MM.1S (cell line): ENCODE measurements around the gene VNN1.

Experiments
- DNase-seq: peaks from one replicate; pipeline ENCODE4 v3.0.0-alpha.2; 2015
- H2AFZ ChIP-seq: fragments of 300-600 bp; sonication (generic); 2 replicates; pipeline ENCODE4 v1.6.0; 2016; ENCODE audit warnings: antibody characterized with exemption, low read length
- H3F3A ChIP-seq: fragments of 300-600 bp; sonication (generic); 2 replicates; pipeline ENCODE4 v1.6.1; 2016; ENCODE audit warnings: mild to moderate bottlenecking, antibody characterized with exemption, low read length, moderate library complexity, mixed read lengths; ENCODE audit not compliant: insufficient read depth
- H3K27ac ChIP-seq: fragments of 300-600 bp; sonication (generic); 2 replicates; pipeline ENCODE4 v1.5.1; 2016; ENCODE audit warnings: mild to moderate bottlenecking, low read length
- H3K27me3 ChIP-seq: fragments of 300-600 bp; sonication (generic); replicated peaks from 2 replicates; pipeline ENCODE4 v1.6.0; 2016; ENCODE audit warnings: low read length; ENCODE audit not compliant: insufficient read depth
- H3K36me3 ChIP-seq: fragments of 300-600 bp; sonication (generic); replicated peaks from 2 replicates; pipeline ENCODE4 v1.6.1; 2016; ENCODE audit warnings: mild to moderate bottlenecking, low read length, mixed read lengths; ENCODE audit not compliant: insufficient read depth
- H3K4me1 ChIP-seq: fragments of 300-600 bp; sonication (generic); 2 replicates; pipeline ENCODE4 v1.6.1; 2016; ENCODE audit warnings: low read length, mixed read lengths
- H3K4me2 ChIP-seq: fragments of 300-600 bp; sonication (generic); 2 replicates; pipeline ENCODE4 v1.6.0; 2016; ENCODE audit warnings: low read depth, low read length
- H3K4me3 ChIP-seq: fragments of 300-600 bp; sonication (generic); 2 replicates; pipeline ENCODE4 v1.5.1; 2016; ENCODE audit warnings: low read length, mixed read lengths
- H3K79me2 ChIP-seq: fragments of 300-600 bp; sonication (generic); 2 replicates; pipeline ENCODE4 v1.6.1; 2016; ENCODE audit warnings: mixed run types, low read length, mixed read lengths
- H3K9ac ChIP-seq: fragments of 300-600 bp; sonication (generic); 2 replicates; pipeline ENCODE4 v1.6.1; 2016; ENCODE audit warnings: low read length, mixed read lengths
- H3K9me2 ChIP-seq: fragments of 300-600 bp; sonication (generic); replicated peaks from 2 replicates; pipeline ENCODE4 v1.6.1; 2016; ENCODE audit warnings: mild to moderate bottlenecking, low read length, mixed read lengths; ENCODE audit not compliant: insufficient read depth
- H3K9me3 ChIP-seq: fragments of 300-600 bp; sonication (generic); replicated peaks from 2 replicates; pipeline ENCODE4 v1.6.1; 2016; ENCODE audit warnings: mild to moderate bottlenecking, low read length, mixed read lengths; ENCODE audit not compliant: insufficient read depth
- H4K20me1 ChIP-seq: fragments of 300-600 bp; sonication (generic); 2 replicates; pipeline ENCODE4 v1.6.1; 2016; ENCODE audit warnings: mild to moderate bottlenecking, low read length, moderate library complexity, mixed read lengths; ENCODE audit not compliant: insufficient read depth
- EZH2 ChIP-seq: fragments of 300-600 bp; sonication (generic); optimal IDR thresholded peaks from 2 replicates; pipeline ENCODE3; 2017; ENCODE audit warnings: low read depth, mild to moderate bottlenecking, antibody characterized with exemption, low read length, mixed read lengths
- EZH2phosphoT487 ChIP-seq: fragments of 300-600 bp; sonication (generic); IDR thresholded peaks from 2 replicates; pipeline ENCODE4 v1.6.1; 2018; ENCODE audit warnings: antibody characterized with exemption, low read length
- TF ChIP-seq, protein P1 (sequence below): fragments of 300-600 bp; sonication (generic); IDR thresholded peaks from 2 replicates; pipeline ENCODE4 v1.5.1; 2016; ENCODE audit warnings: antibody characterized with exemption, low read length, mixed read lengths

VNN1 gene, protein sequence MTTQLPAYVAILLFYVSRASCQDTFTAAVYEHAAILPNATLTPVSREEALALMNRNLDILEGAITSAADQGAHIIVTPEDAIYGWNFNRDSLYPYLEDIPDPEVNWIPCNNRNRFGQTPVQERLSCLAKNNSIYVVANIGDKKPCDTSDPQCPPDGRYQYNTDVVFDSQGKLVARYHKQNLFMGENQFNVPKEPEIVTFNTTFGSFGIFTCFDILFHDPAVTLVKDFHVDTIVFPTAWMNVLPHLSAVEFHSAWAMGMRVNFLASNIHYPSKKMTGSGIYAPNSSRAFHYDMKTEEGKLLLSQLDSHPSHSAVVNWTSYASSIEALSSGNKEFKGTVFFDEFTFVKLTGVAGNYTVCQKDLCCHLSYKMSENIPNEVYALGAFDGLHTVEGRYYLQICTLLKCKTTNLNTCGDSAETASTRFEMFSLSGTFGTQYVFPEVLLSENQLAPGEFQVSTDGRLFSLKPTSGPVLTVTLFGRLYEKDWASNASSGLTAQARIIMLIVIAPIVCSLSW

DNA sequence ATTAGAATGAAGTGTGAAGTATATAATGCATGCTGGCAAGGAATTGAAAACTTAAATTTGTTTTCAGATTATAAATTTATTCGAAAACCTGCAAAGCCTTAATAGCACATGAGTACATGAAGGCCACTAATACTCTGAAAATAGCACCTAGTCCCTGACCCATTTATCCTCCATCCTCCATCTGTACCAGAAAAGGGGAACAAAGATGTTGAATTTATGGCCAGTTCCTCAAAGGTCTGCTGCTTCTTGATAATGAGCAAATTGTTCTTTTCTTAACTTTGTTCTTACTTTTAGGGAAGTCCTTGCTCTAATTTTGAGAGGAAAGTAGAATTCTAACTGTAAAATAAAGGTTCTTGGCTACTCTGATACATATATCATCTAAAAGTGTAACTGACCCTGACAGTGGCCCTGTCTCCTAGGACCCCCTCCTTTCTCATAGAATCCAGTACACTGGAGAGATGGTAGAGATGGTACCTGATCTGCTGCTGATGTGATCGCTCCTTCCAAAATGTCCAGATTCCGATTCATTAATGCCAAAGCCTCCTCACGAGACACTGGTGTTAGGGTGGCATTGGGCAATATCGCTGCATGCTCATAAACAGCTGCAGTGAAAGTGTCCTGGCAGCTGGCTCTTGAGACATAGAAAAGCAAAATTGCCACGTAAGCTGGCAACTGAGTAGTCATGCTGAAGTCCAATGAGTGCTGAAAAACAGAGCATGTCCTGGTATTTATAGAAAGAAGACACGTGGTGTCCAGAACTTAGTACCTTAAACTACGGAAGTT, at the start of gene VNN1:
TSS of gene VNN1 (minus strand) at position 704 of the 783 bp plus-strand sequence. CDS start at position 684, 20 bp downstream.
- DNase-seq: no peak
- H3K4me3 ChIP-seq: no peak within 1 kb of the TSS
- no peaks in the 10 kb centered on the region for H3K27me3 ChIP-seq
- no peak within 1 kb of the TSS for H3K4me2 ChIP-seq
- H3K9me2 ChIP-seq: no peaks in the 10 kb centered on the region
- H3K4me1 ChIP-seq: no peaks in the 10 kb centered on the region
- H3F3A ChIP-seq: no peaks in the 10 kb centered on the region
- H4K20me1 ChIP-seq: no peaks in the 10 kb centered on the region
- no peaks in the 10 kb centered on the region for H3K36me3 ChIP-seq
- no peaks in the 10 kb centered on the region for H3K79me2 ChIP-seq
- H3K9me3 ChIP-seq: no peaks in the 10 kb centered on the region
- H3K9ac ChIP-seq: no peak within 1 kb of the TSS
- no peak within 1 kb of the TSS for H2AFZ ChIP-seq
- H3K27ac ChIP-seq: no peak within 1 kb of the TSS
- no peak for TF ChIP-seq EZH2phosphoT487

DNA sequence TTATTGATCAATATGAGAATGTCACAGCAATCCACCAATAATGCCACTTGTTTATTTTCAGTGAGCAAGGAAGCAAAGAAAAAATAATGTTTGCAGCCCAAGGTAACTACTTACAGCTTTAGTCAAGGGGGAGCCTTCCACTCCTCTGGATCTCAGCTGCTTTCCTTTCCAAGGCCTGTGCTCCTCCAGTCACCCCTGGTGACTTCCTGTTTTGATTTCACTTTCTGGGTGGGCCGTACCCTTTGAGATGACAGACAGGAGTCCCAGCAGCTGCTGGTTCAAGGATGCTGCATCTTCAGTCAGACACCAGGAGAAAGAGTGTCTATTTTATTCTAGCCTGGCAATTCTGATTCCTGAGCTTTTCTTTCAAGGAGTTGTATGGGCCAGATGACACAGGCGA, 49.4 kb upstream of the VNN1 start:
- Histone ChIP-seq H3K9me3 (no peaks in the 10 kb centered on the region), H3K9me2 (no peaks in the 10 kb centered on the region), H3K4me3 (no peak overlapping the region), H3K27ac (no peak overlapping the region), H2AFZ (no peak overlapping the region), H4K20me1 (no peaks in the 10 kb centered on the region), H3K9ac (no peak overlapping the region), H3K4me2 (no peak overlapping the region), H3K4me1 (no peaks in the 10 kb centered on the region), H3K79me2 (no peaks in the 10 kb centered on the region), H3K36me3 (no peaks in the 10 kb centered on the region), H3K27me3 (no peaks in the 10 kb centered on the region), H3F3A (no peaks in the 10 kb centered on the region)
- peak; percentile 55 for DNase-seq
- TF ChIP-seq EZH2: no peak
- TF ChIP-seq, protein P1, sequence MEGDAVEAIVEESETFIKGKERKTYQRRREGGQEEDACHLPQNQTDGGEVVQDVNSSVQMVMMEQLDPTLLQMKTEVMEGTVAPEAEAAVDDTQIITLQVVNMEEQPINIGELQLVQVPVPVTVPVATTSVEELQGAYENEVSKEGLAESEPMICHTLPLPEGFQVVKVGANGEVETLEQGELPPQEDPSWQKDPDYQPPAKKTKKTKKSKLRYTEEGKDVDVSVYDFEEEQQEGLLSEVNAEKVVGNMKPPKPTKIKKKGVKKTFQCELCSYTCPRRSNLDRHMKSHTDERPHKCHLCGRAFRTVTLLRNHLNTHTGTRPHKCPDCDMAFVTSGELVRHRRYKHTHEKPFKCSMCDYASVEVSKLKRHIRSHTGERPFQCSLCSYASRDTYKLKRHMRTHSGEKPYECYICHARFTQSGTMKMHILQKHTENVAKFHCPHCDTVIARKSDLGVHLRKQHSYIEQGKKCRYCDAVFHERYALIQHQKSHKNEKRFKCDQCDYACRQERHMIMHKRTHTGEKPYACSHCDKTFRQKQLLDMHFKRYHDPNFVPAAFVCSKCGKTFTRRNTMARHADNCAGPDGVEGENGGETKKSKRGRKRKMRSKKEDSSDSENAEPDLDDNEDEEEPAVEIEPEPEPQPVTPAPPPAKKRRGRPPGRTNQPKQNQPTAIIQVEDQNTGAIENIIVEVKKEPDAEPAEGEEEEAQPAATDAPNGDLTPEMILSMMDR: no peak

DNA sequence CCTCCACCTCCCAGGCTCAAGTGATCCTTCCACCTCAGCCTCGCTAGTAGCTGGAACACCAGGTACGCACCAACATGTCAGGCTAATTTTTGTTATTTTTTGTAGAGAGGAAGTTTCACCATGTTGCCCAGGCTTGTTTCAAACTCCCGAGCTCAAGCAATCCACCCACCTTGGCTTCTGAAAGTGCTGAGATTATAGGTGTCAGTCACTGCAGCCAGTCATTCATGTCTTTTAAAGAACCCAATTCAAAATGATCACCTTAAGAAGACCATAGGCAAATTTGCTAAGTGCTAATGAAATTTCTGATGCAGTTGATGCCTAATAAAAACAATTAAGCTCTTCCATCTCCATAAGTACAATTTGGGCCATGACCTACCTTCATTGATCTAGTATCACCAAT, 46.4 kb upstream of the VNN1 start:
- Histone ChIP-seq H3K36me3 (no peaks in the 10 kb centered on the region), H3K9me3 (no peaks in the 10 kb centered on the region), H3K4me2 (no peak overlapping the region), H3K9me2 (no peaks in the 10 kb centered on the region), H3K4me3 (no peak overlapping the region), H3K27me3 (no peaks in the 10 kb centered on the region), H3F3A (no peaks in the 10 kb centered on the region), H4K20me1 (no peaks in the 10 kb centered on the region), H3K27ac (no peak overlapping the region), H2AFZ (no peak overlapping the region), H3K79me2 (no peaks in the 10 kb centered on the region), H3K9ac (no peak overlapping the region), H3K4me1 (no peaks in the 10 kb centered on the region)
- TF ChIP-seq, protein P1: no peak
- TF ChIP-seq EZH2phosphoT487 (no peak), EZH2 (no peak)
- DNase-seq: no peak
